HG03097 (cell line): ENCODE data around the gene TMEM120A.

Experiments
- ATAC-seq: cut with Tn5 transposase; IDR thresholded peaks from one replicate; pipeline ENCODE4 v1.9.1; 2021; ENCODE audit not compliant: unreplicated experiment, low FRiP score

TMEM120A gene

GRCh38 chr7:75995996-75996395 is 1.6 kb upstream of the TMEM120A start:
- ATAC-seq = no peak

GRCh38 chr7:75995052-75995471 is 667 bp upstream of the TMEM120A start:
- ATAC-seq = no peak

- ATAC-seq = no peak
These were observed 557 bp downstream of the TMEM120A start for GRCh38 chr7:75993689-75994387.

GRCh38 chr7:75992083-75992755 is 2.2 kb downstream of the TMEM120A start:
- ATAC-seq = no peak

- ATAC-seq = no peak
These were observed 2.8 kb downstream of the TMEM120A start for GRCh38 chr7:75991531-75992082.

GRCh38 chr7:75989500-75990388 is 4.7 kb downstream of the TMEM120A start:
- no peak for ATAC-seq

- no peak for ATAC-seq
These were observed 5.6 kb downstream of the TMEM120A start for GRCh38 chr7:75988568-75989499.

- ATAC-seq = no peak
These were observed 6.4 kb downstream of the TMEM120A start for GRCh38 chr7:75987805-75988567.

- no peak for ATAC-seq
These were observed 7.2 kb downstream of the TMEM120A start for GRCh38 chr7:75987026-75987804.

- no peak for ATAC-seq
These were observed 8.1 kb downstream of the TMEM120A start for GRCh38 chr7:75986147-75986781.

- no peak for ATAC-seq
These were observed 8.8 kb downstream of the TMEM120A start for GRCh38 chr7:75985518-75986146.

GRCh38 chr7:75985009-75985517 is 9.3 kb downstream of the TMEM120A start:
- ATAC-seq = no peak

GRCh38 chr7:75984130-75985008 is 10.0 kb downstream of the TMEM120A start:
- no peak for ATAC-seq

GRCh38 chr7:75983471-75984129 is 10.8 kb downstream of the TMEM120A start:
- ATAC-seq = no peak

GRCh38 chr7:75982306-75983064 is 11.9 kb downstream of the TMEM120A start:
- ATAC-seq = no peak
